BLaER1 (cell line): Measurements from ENCODE around the gene GATAD2B.
A peak's percentile ranks its signal among the peaks of the same experiment; 100 is the strongest.

Source experiments
- H3K27ac ChIP-seq: shearing (Covaris generic); formaldehyde crosslinking; 2 replicates; pipeline ENCODE4 v1.8.1; 2022
- H3K27me3 ChIP-seq: shearing (Covaris generic); formaldehyde crosslinking; 2 replicates; pipeline ENCODE4 v1.8.1; 2022
- H3K36me3 ChIP-seq: shearing (Covaris generic); formaldehyde crosslinking; 2 replicates; pipeline ENCODE4 v1.8.1; 2022
- H3K4me1 ChIP-seq: shearing (Covaris generic); formaldehyde crosslinking; 2 replicates; pipeline ENCODE4 v1.8.1; 2022
- H3K4me2 ChIP-seq: shearing (Covaris generic); formaldehyde crosslinking; 2 replicates; pipeline ENCODE4 v1.8.1; 2022
- H3K4me3 ChIP-seq: shearing (Covaris generic); formaldehyde crosslinking; 2 replicates; pipeline ENCODE4 v1.8.1; 2022
- H3K9ac ChIP-seq: shearing (Covaris generic); formaldehyde crosslinking; 2 replicates; pipeline ENCODE4 v1.8.1; 2022
- H3K9me3 ChIP-seq: shearing (Covaris generic); formaldehyde crosslinking; 2 replicates; pipeline ENCODE4 v1.8.1; 2022
- H4K20me1 ChIP-seq: shearing (Covaris generic); formaldehyde crosslinking; 2 replicates; pipeline ENCODE4 v1.8.1; 2022
- Cebpa-rat ChIP-seq: shearing (Covaris generic); IDR thresholded peaks from 2 replicates; pipeline ENCODE4 v1.8.1; 2022

GATAD2B gene

GRCh38 chr1:153962088-153963029 lies 39.6 kb upstream of the GATAD2B start:
- Histone ChIP-seq H3K4me1 (peaks cover 72% of the 10 kb centered on the region), H3K4me3 (peak overlapping the region; percentile 80), H3K9ac (peak overlapping the region; percentile 89), H3K36me3 (peaks cover 19% of the 10 kb centered on the region), H3K27ac (peak overlapping the region; percentile 78), H3K27me3 (no peaks in the 10 kb centered on the region), H3K4me2 (peak overlapping the region; percentile 100), H3K9me3 (no peaks in the 10 kb centered on the region), H4K20me1 (peaks cover 8% of the 10 kb centered on the region)
- TF ChIP-seq Cebpa-rat = no peak

GRCh38 chr1:153961421-153961820 lies 38.6 kb upstream of the GATAD2B start:
- Histone ChIP-seq H3K9ac (peak overlapping the region; percentile 89), H3K4me2 (peak overlapping the region; percentile 100), H4K20me1 (peaks cover 17% of the 10 kb centered on the region), H3K27me3 (no peaks in the 10 kb centered on the region), H3K4me3 (peak overlapping the region; percentile 80), H3K27ac (peak overlapping the region; percentile 78), H3K36me3 (peaks cover 19% of the 10 kb centered on the region), H3K9me3 (no peaks in the 10 kb centered on the region), H3K4me1 (peaks cover 80% of the 10 kb centered on the region)
- TF ChIP-seq Cebpa-rat = no peak

- Histone ChIP-seq H3K4me1 (peaks cover 80% of the 10 kb centered on the region), H3K4me3 (no peak overlapping the region), H3K27ac (peak overlapping the region; percentile 78; the same call in 1 of the 2 replicates)
These were observed 37.4 kb upstream of the GATAD2B start for GRCh38 chr1:153960206-153960605.

GRCh38 chr1:153959454-153959853 lies 36.7 kb upstream of the GATAD2B start:
- Histone ChIP-seq H3K9me3 (no peaks in the 10 kb centered on the region), H3K9ac (peak overlapping the region; percentile 45), H3K4me1 (peaks cover 79% of the 10 kb centered on the region), H3K27ac (peak overlapping the region; percentile 83; the same call in 1 of the 2 replicates), H3K4me3 (no peak overlapping the region), H3K36me3 (peaks cover 29% of the 10 kb centered on the region), H4K20me1 (peaks cover 37% of the 10 kb centered on the region), H3K27me3 (no peaks in the 10 kb centered on the region), H3K4me2 (peak overlapping the region; percentile 74)
- TF ChIP-seq Cebpa-rat = no peak

More at GRCh38 chr1:153960206-153960605, 37.4 kb upstream of the GATAD2B start:
- Histone ChIP-seq H4K20me1 (peaks cover 30% of the 10 kb centered on the region), H3K9ac (peak overlapping the region; percentile 45), H3K27me3 (no peaks in the 10 kb centered on the region), H3K4me2 (0 out of 2 replicates have a peak overlapping the region, but pooled peaks have one; percentile 74), H3K9me3 (no peaks in the 10 kb centered on the region), H3K36me3 (peaks cover 21% of the 10 kb centered on the region)
- TF ChIP-seq Cebpa-rat = no peak

DNA sequence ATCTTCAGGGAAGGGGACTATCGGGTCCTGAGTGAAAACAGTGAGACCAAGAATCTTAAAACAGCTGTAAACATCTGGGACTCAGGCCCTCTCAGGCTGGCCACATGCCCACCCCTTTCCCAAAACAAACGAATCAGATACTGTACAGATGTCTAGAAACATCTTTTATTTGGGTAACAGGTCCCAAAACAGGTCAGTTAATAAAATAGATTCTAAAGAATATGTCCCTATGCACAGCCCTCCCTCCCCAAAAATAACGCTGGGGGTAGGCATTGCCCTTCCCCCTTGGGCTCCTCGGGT lies 36.1 kb upstream of the GATAD2B start:
- H3K27ac ChIP-seq = peak overlapping the region; percentile 83; the same call in 1 of the 2 replicates
- peaks cover 34% of the 10 kb centered on the region for H3K36me3 ChIP-seq
- no peak for TF ChIP-seq Cebpa-rat
- H3K9ac ChIP-seq = peak overlapping the region; percentile 86; the same call in 1 of the 2 replicates
- H3K27me3 ChIP-seq = no peaks in the 10 kb centered on the region
- peaks cover 74% of the 10 kb centered on the region for H3K4me1 ChIP-seq
- peak overlapping the region; percentile 74 for H3K4me2 ChIP-seq
- H3K9me3 ChIP-seq = no peaks in the 10 kb centered on the region
- H3K4me3 ChIP-seq = peak overlapping the region; percentile 79
- H4K20me1 ChIP-seq = peaks cover 43% of the 10 kb centered on the region

GRCh38 chr1:153958111-153958960 lies 35.6 kb upstream of the GATAD2B start, which contains the start of gene CRTC2:
Gene CRTC2, minus strand, starts transcription at chr1:153958612. Its CDS starts 115 bp downstream, at chr1:153958497.
- H3K27ac ChIP-seq = peak within 1 kb of the TSS; percentile 83
- H3K36me3 ChIP-seq = peaks cover 40% of the 10 kb centered on the region
- peak within 1 kb of the TSS; percentile 79 for H3K4me3 ChIP-seq
- H4K20me1 ChIP-seq = peaks cover 48% of the 10 kb centered on the region
- H3K9me3 ChIP-seq = no peaks in the 10 kb centered on the region
- H3K4me2 ChIP-seq = peak within 1 kb of the TSS; percentile 84
- H3K9ac ChIP-seq = peak within 1 kb of the TSS; percentile 86
- H3K27me3 ChIP-seq = no peaks in the 10 kb centered on the region
- no peak for TF ChIP-seq Cebpa-rat
- peaks cover 72% of the 10 kb centered on the region for H3K4me1 ChIP-seq

DNA sequence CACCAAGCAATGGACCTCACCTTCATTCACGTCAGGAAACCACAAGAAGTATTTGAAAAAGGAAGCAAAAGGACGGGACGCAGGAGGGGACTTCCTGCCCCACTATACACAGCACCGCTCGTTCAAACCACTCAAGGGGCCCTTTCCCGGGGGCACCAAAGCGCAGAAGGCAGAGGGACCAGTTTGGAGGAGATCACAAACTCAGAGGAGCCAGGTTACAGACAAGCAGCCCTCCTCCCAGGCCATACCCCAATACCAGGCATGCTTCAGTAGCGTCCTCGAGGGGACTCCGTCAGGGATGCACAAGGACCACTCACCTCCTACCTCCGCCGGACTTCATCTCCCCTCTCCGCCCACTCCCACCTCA lies 35.0 kb upstream of the GATAD2B start:
- Histone ChIP-seq H3K27me3 (no peaks in the 10 kb centered on the region), H3K9ac (peak overlapping the region; percentile 86), H3K27ac (peak overlapping the region; percentile 83), H3K4me1 (peaks cover 70% of the 10 kb centered on the region), H4K20me1 (peaks cover 52% of the 10 kb centered on the region), H3K4me2 (peak overlapping the region; percentile 84), H3K4me3 (peak overlapping the region; percentile 79), H3K9me3 (no peaks in the 10 kb centered on the region), H3K36me3 (peaks cover 46% of the 10 kb centered on the region)
- no peak for TF ChIP-seq Cebpa-rat

DNA sequence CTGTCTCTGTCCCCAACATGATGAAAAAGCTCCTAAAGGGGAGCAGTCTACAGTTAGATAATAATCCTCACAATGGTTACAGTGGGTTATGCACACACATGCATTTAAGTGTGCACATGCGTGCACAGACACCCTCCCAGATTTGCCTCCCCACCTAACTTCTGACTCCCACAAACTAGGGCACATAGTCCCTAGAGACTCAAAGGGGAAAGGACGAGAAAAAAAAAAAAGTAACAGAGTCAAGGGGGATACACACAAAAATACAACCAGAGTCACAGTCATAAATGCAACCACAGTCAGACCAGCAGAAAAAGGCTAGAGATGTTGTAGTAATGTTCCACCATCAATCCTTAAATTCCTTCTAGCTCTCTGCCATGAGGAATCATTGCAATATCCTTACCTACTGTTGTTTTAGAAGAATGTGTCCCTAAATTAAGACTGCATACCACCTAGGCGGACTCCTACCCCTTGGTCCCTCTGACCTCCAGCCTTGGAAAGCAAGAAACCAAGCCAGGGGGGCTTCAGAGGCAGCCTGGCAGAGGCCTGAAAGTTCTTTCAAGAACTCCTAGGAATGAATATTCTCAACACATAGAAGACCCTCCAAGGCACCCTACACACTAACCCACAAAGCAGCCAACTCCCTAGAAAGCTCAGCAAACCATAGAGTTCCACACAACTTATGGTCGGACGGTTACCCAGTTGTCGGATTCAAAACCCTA lies 34.4 kb upstream of the GATAD2B start:
- Histone ChIP-seq H3K4me2 (peak overlapping the region; percentile 84), H3K36me3 (peaks cover 52% of the 10 kb centered on the region), H3K4me1 (peaks cover 64% of the 10 kb centered on the region), H3K27ac (peak overlapping the region; percentile 83), H3K9me3 (no peaks in the 10 kb centered on the region), H4K20me1 (peaks cover 57% of the 10 kb centered on the region), H3K9ac (peak overlapping the region; percentile 86), H3K27me3 (no peaks in the 10 kb centered on the region), H3K4me3 (peak overlapping the region; percentile 79)
- TF ChIP-seq Cebpa-rat = no peak

- no peak for TF ChIP-seq Cebpa-rat
- H3K9ac ChIP-seq = peak overlapping the region; percentile 86; the same call in 1 of the 2 replicates
- H4K20me1 ChIP-seq = peaks cover 67% of the 10 kb centered on the region
- H3K4me2 ChIP-seq = no peak overlapping the region
- H3K4me3 ChIP-seq = no peak overlapping the region
- H3K36me3 ChIP-seq = peaks cover 64% of the 10 kb centered on the region
- no peak overlapping the region for H3K27ac ChIP-seq
- no peaks in the 10 kb centered on the region for H3K27me3 ChIP-seq
- H3K9me3 ChIP-seq = no peaks in the 10 kb centered on the region
- H3K4me1 ChIP-seq = peaks cover 50% of the 10 kb centered on the region
These were observed 32.1 kb upstream of the GATAD2B start for GRCh38 chr1:153954826-153955225.
